GM12875 (cell line): ENCODE data around the gene KIF1A.

Experiments
- H3K4me3 ChIP-seq: one replicate; pipeline ENCODE4 v1.5.1; 2011; ENCODE audit warnings: low read depth, low read length, control low read depth
- CTCF ChIP-seq: IDR thresholded peaks from 2 replicates; pipeline ENCODE4 v1.5.1; 2011; ENCODE audit warnings: low read depth, mild to moderate bottlenecking, control low read depth, inconsistent platforms, low read length, moderate library complexity, borderline replicate concordance; ENCODE audit not compliant: insufficient read depth

Gene KIF1A

GRCh38 chr2:240791221-240791800, 28.7 kb downstream of the KIF1A start:
- H3K4me3 ChIP-seq, result no peak overlapping the region
- TF ChIP-seq CTCF, result no peak

- no peak for TF ChIP-seq CTCF
- H3K4me3 ChIP-seq, result no peak overlapping the region
Measured at GRCh38 chr2:240790370-240791220, 29.4 kb downstream of the KIF1A start.

- H3K4me3 ChIP-seq, result no peak overlapping the region
- TF ChIP-seq CTCF, result no peak
Measured at GRCh38 chr2:240789501-240790369, 30.3 kb downstream of the KIF1A start.

- H3K4me3 ChIP-seq, result no peak overlapping the region
- no peak for TF ChIP-seq CTCF
Measured at GRCh38 chr2:240789051-240789453, 31.0 kb downstream of the KIF1A start.

- no peak overlapping the region for H3K4me3 ChIP-seq
- no peak for TF ChIP-seq CTCF
Measured at GRCh38 chr2:240788482-240788881, 31.5 kb downstream of the KIF1A start.

- H3K4me3 ChIP-seq, result no peak overlapping the region
- no peak for TF ChIP-seq CTCF
Measured at GRCh38 chr2:240787521-240788472, 32.2 kb downstream of the KIF1A start.
